MCF 10A (cell line): ENCODE measurements around the gene MRPL28. TPM values are rescaled to one million over a fixed set of nuclear protein-coding genes. Genes with fewer than 3 reads are reported as not detected.

ENCODE experiments used
- BruUV-seq: library from RNA; stranded (reverse); fragments of 400-500 nt; replicated peaks from 2 replicates; lab custom pipeline; 2021; lab: Mats Ljungman, UMichigan
- CTCF ChIA-PET: fragments of 300-600 bp; sonication (Branson Sonifier 250); formaldehyde crosslinking; extraction: SDS; loops from one replicate; lab custom pipeline; 2021; ENCODE audit warnings: antibody characterized with exemption, inconsistent platforms; lab: Yijun Ruan, JAX
- POLR2A ChIA-PET: fragments of 300-600, 350-650 bp; sonication (Branson Sonifier 250); formaldehyde crosslinking; extraction: SDS; loops from one replicate; lab custom pipeline; 2020; ENCODE audit warnings: antibody characterized with exemption, inconsistent platforms; lab: Yijun Ruan, JAX
- DNase-seq: peaks from one replicate; pipeline ENCODE4 v3.0.0-alpha.2; 2018; ENCODE audit not compliant: unreplicated experiment
- H3K27ac Mint-ChIP-seq: one replicate; pipeline ENCODE4 v1.8.0; 2022; ENCODE audit warnings: mild to moderate bottlenecking, low read depth, mixed read lengths; ENCODE audit not compliant: unreplicated experiment
- H3K27me3 Mint-ChIP-seq: one replicate; pipeline ENCODE4 v1.8.0; 2022; ENCODE audit warnings: mixed read lengths; ENCODE audit not compliant: insufficient read depth, unreplicated experiment
- H3K36me3 Mint-ChIP-seq: one replicate; pipeline ENCODE4 v1.8.0; 2022; ENCODE audit warnings: mild to moderate bottlenecking, moderate library complexity, mixed read lengths; ENCODE audit not compliant: insufficient read depth, unreplicated experiment
- H3K4me1 Mint-ChIP-seq: one replicate; pipeline ENCODE4 v1.8.0; 2022; ENCODE audit warnings: mixed read lengths; ENCODE audit not compliant: insufficient read depth, unreplicated experiment
- H3K4me3 Mint-ChIP-seq: one replicate; pipeline ENCODE4 v1.8.0; 2022; ENCODE audit warnings: mild to moderate bottlenecking, moderate library complexity, mixed read lengths; ENCODE audit not compliant: unreplicated experiment
- H3K9me3 Mint-ChIP-seq: one replicate; pipeline ENCODE4 v1.8.0; 2022; ENCODE audit warnings: mixed read lengths; ENCODE audit not compliant: unreplicated experiment
- CTCF ChIP-seq: fragments of 200-600 bp; IDR thresholded peaks from one replicate; pipeline ENCODE4 v1.8.0; 2022; ENCODE audit warnings: antibody characterized with exemption, mild to moderate bottlenecking; ENCODE audit not compliant: unreplicated experiment
- intact Hi-C: fragments of 100-400 bp; cut with micrococcal nuclease; formaldehyde crosslinking; loops from 2 replicates; pipeline ENCODE4 v1.14.1; 2022
- total RNA-seq: library from RNA; stranded (reverse); gene quantifications from 2 replicates; pipeline ENCODE4 v1.2.3, GENCODE V29; 2022

MRPL28 gene
- total RNA-seq, 1 experiment from 2014 or later: 105 TPM

DNA sequence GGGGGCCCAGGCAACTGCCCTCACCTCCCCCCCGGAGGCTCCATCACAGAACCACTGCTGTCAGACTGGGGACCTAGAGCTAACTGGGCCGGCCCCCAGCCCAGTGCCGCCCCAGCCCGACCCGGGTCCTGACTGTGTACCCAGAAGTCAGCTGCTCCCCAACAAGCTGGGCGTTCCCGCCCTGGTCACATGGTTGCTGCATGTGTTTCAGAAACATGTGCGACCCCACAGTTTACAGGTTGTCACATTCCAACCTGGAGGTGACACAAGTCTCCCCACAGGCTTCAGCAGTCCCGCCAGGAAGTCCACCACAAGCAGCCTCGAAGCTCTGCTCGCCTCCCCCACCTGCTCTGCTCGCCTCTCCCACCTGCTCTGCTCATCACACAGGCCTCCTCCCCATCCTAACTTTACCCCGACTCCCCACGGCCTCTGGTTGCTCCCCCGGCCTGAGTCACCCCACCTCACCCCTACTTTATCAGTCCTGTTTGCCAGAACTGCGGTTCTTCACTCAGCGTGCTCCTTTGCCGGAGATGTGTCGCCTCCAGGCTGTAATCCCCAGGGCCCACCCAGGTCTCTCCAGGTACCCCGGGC is 968 bp downstream of the MRPL28 start:
- DNase-seq: no peak
- ChIA-PET POLR2A (interaction anchor here (0.8 kb wide), 1 partner anchor 180 kb away, joined by 4 read pairs; no protein-coding TSS in a partner anchor), CTCF (no interaction called here)
- TF ChIP-seq CTCF: no peak
- Mint-ChIP-seq H3K9me3 (no peaks in the 10 kb centered on the region), H3K27me3 (no peaks in the 10 kb centered on the region), H3K27ac (no peak overlapping the region), H3K4me1 (no peaks in the 10 kb centered on the region), H3K36me3 (peaks cover 23% of the 10 kb centered on the region), H3K4me3 (peak overlapping the region; percentile 81)
- intact Hi-C loops: no loop called here
- BruUV-seq: no TSS peak

DNA sequence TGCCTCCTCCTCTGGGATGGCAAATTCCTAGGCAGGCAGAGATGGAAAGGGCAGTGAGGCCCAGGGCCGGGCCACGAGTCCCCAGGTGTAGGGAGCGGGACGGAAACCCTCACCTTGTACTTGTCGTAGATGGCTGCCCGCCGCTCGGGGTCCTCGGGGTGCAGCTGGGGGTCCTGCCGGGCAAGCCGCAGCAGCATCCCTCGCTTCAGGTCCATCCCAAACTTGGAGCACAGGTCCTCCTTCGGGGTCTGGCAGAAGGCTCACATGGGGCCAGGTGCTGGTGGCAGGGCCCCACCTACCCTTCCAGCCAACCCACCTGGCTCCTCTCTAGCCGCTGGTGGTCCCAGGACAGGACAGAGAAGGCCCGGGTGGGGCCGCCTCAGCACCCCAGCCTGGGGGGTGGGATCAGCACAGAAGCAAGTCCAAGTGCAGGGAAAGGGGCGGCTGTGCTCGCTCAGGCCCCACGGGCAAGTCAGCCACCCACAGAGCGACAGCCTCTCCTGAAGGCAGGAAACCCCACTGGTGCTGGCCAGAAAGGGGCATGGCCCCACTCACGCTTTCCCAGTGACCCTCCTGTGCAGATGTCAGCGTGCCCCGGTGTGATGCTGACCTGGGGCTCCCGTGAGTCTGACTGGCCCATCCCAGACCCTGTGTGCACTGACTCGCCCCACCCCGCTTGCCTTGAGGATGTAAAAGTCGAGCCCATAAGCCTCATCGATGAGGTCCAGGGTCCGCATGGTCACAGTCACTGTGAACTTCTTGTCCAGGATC is 1.8 kb downstream of the MRPL28 start:
- Mint-ChIP-seq H3K27ac (no peak overlapping the region), H3K9me3 (no peaks in the 10 kb centered on the region), H3K27me3 (no peaks in the 10 kb centered on the region), H3K4me1 (no peaks in the 10 kb centered on the region), H3K36me3 (peaks cover 23% of the 10 kb centered on the region), H3K4me3 (no peak overlapping the region)
- intact Hi-C loops: no loop called here
- no peak for TF ChIP-seq CTCF
- ChIA-PET CTCF (no interaction called here), POLR2A (interaction anchor here (0.8 kb wide), 1 partner anchor 180 kb away, joined by 4 read pairs; no protein-coding TSS in a partner anchor)
- no peak for DNase-seq
- BruUV-seq: no TSS peak

- H3K4me3 Mint-ChIP-seq: no peak overlapping the region
Observed at GRCh38 chr16:367333-367903, 2.9 kb downstream of the MRPL28 start.

More at GRCh38 chr16:367333-367903, 2.9 kb downstream of the MRPL28 start:
- H3K27ac Mint-ChIP-seq: no peak overlapping the region
- BruUV-seq: TSS peak; percentile 55
- ChIA-PET POLR2A (interaction anchor here (0.6 kb wide), 1 partner anchor 199 kb away, joined by 3 read pairs; no protein-coding TSS in a partner anchor), CTCF (interaction anchor here (0.6 to 1.0 kb wide), 2 partner anchors 27 to 250 kb away, joined by 3 to 5 read pairs; no protein-coding TSS in a partner anchor)
- no peaks in the 10 kb centered on the region for H3K9me3 Mint-ChIP-seq
- no peak for TF ChIP-seq CTCF
- DNase-seq: no peak
- intact Hi-C loops: no loop called here
- peaks cover 23% of the 10 kb centered on the region for H3K36me3 Mint-ChIP-seq
- no peaks in the 10 kb centered on the region for H3K4me1 Mint-ChIP-seq
- H3K27me3 Mint-ChIP-seq: no peaks in the 10 kb centered on the region
